HepG2 (cell line): ENCODE results near the gene ARL3. TPM values are rescaled to one million over a fixed set of nuclear protein-coding genes. Genes with fewer than 3 reads are reported as not detected.
A peak's percentile ranks its signal among the peaks of the same experiment; 100 is the strongest.

Experiments used
- ATAC-seq: fragments of 200-7000 bp; cut with Tn5 transposase; 3 replicates; pipeline ENCODE4 v1.9.1; 2020; ENCODE audit warnings: mild to moderate bottlenecking, moderate library complexity
- BruUV-seq: library from RNA; stranded (reverse); fragments of 400-500 nt; replicated peaks from 2 replicates; lab custom pipeline; 2021; lab: Mats Ljungman, UMichigan
- CTCF ChIA-PET: fragments of 300-600 bp; formaldehyde crosslinking; extraction: SDS; loops from one replicate; lab custom pipeline; 2021; ENCODE audit warnings: low total read pairs, inconsistent platforms, low intra/inter-chr PET ratio; lab: Yijun Ruan, JAX
- POLR2A ChIA-PET: fragments of 350-600 bp; sonication (Branson Sonifier 250); formaldehyde crosslinking; loops from one replicate; lab custom pipeline; 2020; ENCODE audit warnings: antibody characterized with exemption, inconsistent platforms; lab: Yijun Ruan, JAX
- DNase-seq: peaks from one replicate; pipeline ENCODE4 v3.0.0-alpha.2; 2015; ENCODE audit warnings: low spot score
- FAIRE-seq: peaks from 3 replicates; lab custom pipeline; 2011; peaks lifted over from hg19 to GRCh38; lab: Jason Lieb, UNC
- H2AFZ ChIP-seq: one replicate; pipeline ENCODE4 v1.6.1; 2011; ENCODE audit warnings: low read length, inconsistent platforms
- H3K27ac ChIP-seq: fragments of 300-600 bp; 3 replicates; pipeline ENCODE4 v1.8.0; 2011; ENCODE audit warnings: mixed run types, mild to moderate bottlenecking, mixed read lengths, low read length, inconsistent platforms; ENCODE audit not compliant: insufficient read depth; ENCODE audit errors: extremely low read length
- H3K27me3 ChIP-seq, 2 experiments: fragments of 200-600 bp in 1 of 2; 2 replicates in 1 of 2; 3 replicates in 1 of 2; pipeline versions ENCODE4 v1.6.0 to v1.8.0; 2011; ENCODE audit warnings: low read length in 2 of 2, mild to moderate bottlenecking in 2 of 2, moderate library complexity in 2 of 2, inconsistent platforms in 1 of 2; ENCODE audit not compliant: insufficient read depth in 2 of 2, control insufficient read depth in 1 of 2
- H3K36me3 ChIP-seq, 2 experiments: fragments of 200-600 bp in 1 of 2; replicated peaks in 1 of 2; 2 replicates in 1 of 2; 3 replicates in 1 of 2; pipeline versions ENCODE4 v1.5.1 to v1.8.0; 2011; ENCODE audit warnings: low read length in 2 of 2, inconsistent platforms in 1 of 2; ENCODE audit not compliant: insufficient read depth in 2 of 2, control insufficient read depth in 1 of 2
- H3K4me1 ChIP-seq: 2 replicates; pipeline ENCODE4 v1.5.1; 2012; ENCODE audit warnings: low read length, inconsistent platforms; ENCODE audit not compliant: insufficient read depth
- H3K4me2 ChIP-seq: 2 replicates; pipeline ENCODE4 v1.6.0; 2011; ENCODE audit warnings: low read depth, low read length, inconsistent platforms
- H3K4me3 ChIP-seq, 3 experiments: fragments of 200-600 bp in 1 of 3; sonication (generic), shearing (Covaris generic) in 1 of 3; replicated peaks in 1 of 3; 2 replicates each; pipeline ENCODE4 v1.5.1; 2011 to 2016; ENCODE audit warnings: low read length in 3 of 3, inconsistent platforms in 2 of 3, low read depth in 2 of 3, mild to moderate bottlenecking in 2 of 3, control low read depth in 1 of 3, mixed read lengths in 1 of 3; ENCODE audit not compliant: insufficient read depth in 1 of 3
- H3K79me2 ChIP-seq: one replicate; pipeline ENCODE4 v1.6.1; 2011; ENCODE audit warnings: low read length, inconsistent platforms; ENCODE audit not compliant: insufficient read depth
- H3K9ac ChIP-seq: 2 replicates; pipeline ENCODE4 v1.6.0; 2011; ENCODE audit warnings: mild to moderate bottlenecking, low read depth, low read length, inconsistent platforms; ENCODE audit not compliant: insufficient read depth
- H3K9me3 ChIP-seq: 2 replicates; pipeline ENCODE4 v1.5.1; 2012; ENCODE audit warnings: mild to moderate bottlenecking, low read length
- H4K20me1 ChIP-seq: 2 replicates; pipeline ENCODE4 v1.6.0; 2011; ENCODE audit warnings: inconsistent platforms, mild to moderate bottlenecking, low read length, moderate library complexity; ENCODE audit not compliant: insufficient read depth
- EP300 ChIP-seq, 3 experiments: sonication (generic) in 1 of 3; formaldehyde crosslinking in 1 of 3; IDR thresholded peaks; 2 replicates each; pipeline versions ENCODE4 v1.5.1 to v1.6.1; 2011 to 2020; ENCODE audit warnings: low read depth in 2 of 3, low read length in 2 of 3, borderline replicate concordance in 1 of 3, improper control_type of control experiment in 1 of 3, mild to moderate bottlenecking in 1 of 3, missing genetic modification reagents in 1 of 3, moderate library complexity in 1 of 3
- FOXA3 ChIP-seq: IDR thresholded peaks from 2 replicates; pipeline ENCODE4 v1.6.1; 2016; ENCODE audit warnings: missing genetic modification reagents, missing compliant biosample characterization
- JUNB ChIP-seq: sonication (generic); formaldehyde crosslinking; IDR thresholded peaks from 2 replicates; pipeline ENCODE4 v1.8.0; 2022; ENCODE audit warnings: missing genetic modification reagents, mild to moderate bottlenecking, borderline replicate concordance
- KDM1A ChIP-seq: IDR thresholded peaks from 2 replicates; pipeline ENCODE4 v1.6.1; 2016; ENCODE audit warnings: missing compliant biosample characterization
- SETDB1 ChIP-seq: sonication (generic); formaldehyde crosslinking; IDR thresholded peaks from 2 replicates; pipeline ENCODE4 v1.5.1; 2020; ENCODE audit warnings: missing genetic modification reagents, mild to moderate bottlenecking, borderline replicate concordance
- SP5 ChIP-seq: IDR thresholded peaks from 2 replicates; pipeline ENCODE4 v1.6.1; 2016; ENCODE audit warnings: low read depth, borderline replicate concordance
- TAF15 ChIP-seq: fragments of 200-400 bp; formaldehyde crosslinking; IDR thresholded peaks from one replicate; pipeline ENCODE4 v1.6.1; 2018; ENCODE audit warnings: mild to moderate bottlenecking, low read depth, low read length; ENCODE audit not compliant: poor library complexity, severe bottlenecking
- ZFP1 ChIP-seq: IDR thresholded peaks from 2 replicates; pipeline ENCODE4 v1.6.1; 2016
- WGBS: methylation state at CpG from one replicate; pipeline ENCODE4 v1.1.6; 2017; ENCODE audit warnings: low lambda C conversion rate; 5-methylcytosine and 5-hydroxymethylcytosine counted together
- in situ Hi-C: cut with HindIII; loops from 2 replicates; pipeline ENCODE4 v1.10.0; 2017; ENCODE audit warnings: low pct_unique_long_range_greater_than_20kb; ENCODE audit not compliant: extremely low pct_ligation_motif_present
- intact Hi-C: fragments of 100-400 bp; cut with micrococcal nuclease; formaldehyde crosslinking; loops from one replicate; pipeline ENCODE4 v1.10.0; 2022; ENCODE audit not compliant: unreplicated experiment
- polyA plus RNA-seq, 8 experiments: library from polyadenylated mRNA; depleted of rRNA in 3 of 8; stranded (reverse) in 7 of 8; unstranded in 1 of 8; fragments of >200 nt; fragmentation: Illumina TruSeq in 4 of 8; extraction: Trizol in 4 of 8; gene quantifications; 2 replicates each; pipeline versions ENCODE4 v1.2.1 to v1.2.3, GENCODE V29; 2011 to 2016; ENCODE audit warnings: low read depth in 4 of 8, missing spikeins in 1 of 8, mixed read lengths in 1 of 8; ENCODE audit not compliant: insufficient read depth in 1 of 8
- total RNA-seq, 5 experiments: library from RNA; depleted of rRNA; stranded (reverse); fragments of >200 nt; fragmentation: Illumina TruSeq; extraction: Trizol; gene quantifications; 2 replicates each; pipeline ENCODE4 v1.2.3, GENCODE V29; 2016; ENCODE audit warnings: low read depth in 1 of 5
- TF ChIP-seq, protein P1 (sequence below): sonication (generic); formaldehyde crosslinking; IDR thresholded peaks from 2 replicates; pipeline ENCODE4 v1.5.0; 2020; ENCODE audit warnings: mild to moderate bottlenecking, low read depth, missing genetic modification reagents, borderline replicate concordance
- TF ChIP-seq, protein P2 (sequence below): sonication (generic); formaldehyde crosslinking; conservative IDR thresholded peaks from 2 replicates; pipeline ENCODE4 v1.8.1; 2023; ENCODE audit warnings: missing genetic modification reagents
- TF ChIP-seq, protein P3 (sequence below): sonication (generic); formaldehyde crosslinking; IDR thresholded peaks from 2 replicates; pipeline ENCODE4 v1.8.1; 2022; ENCODE audit warnings: low read depth, mild to moderate bottlenecking, missing genetic modification reagents

The ARL3 gene
- total and polyA plus RNA-seq, 2 of the 13 experiments (the other 11 are each of a cell fraction or from before 2014, with no cell fraction given): 5.2 to 6.6 TPM

DNA sequence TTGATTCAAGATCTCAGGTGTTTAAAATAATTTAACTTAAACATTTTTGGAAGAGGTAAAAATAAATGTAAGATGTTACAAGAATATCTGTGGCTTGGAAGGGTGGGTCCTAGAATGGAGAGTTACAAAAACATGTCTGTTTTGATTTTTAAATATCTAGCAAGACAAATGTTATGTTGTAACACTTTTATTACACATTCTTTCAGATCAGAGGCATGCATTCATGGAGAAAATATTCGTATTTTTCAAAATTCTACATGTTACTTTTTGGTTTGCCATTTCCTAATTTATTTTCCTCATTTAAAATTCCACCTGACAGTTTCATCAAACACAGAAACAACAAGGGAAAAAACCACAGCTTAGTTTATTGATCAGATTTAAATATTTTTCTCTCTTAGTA, 39.5 kb upstream of the ARL3 start:
- Histone ChIP-seq H3K27me3 (no peaks in the 10 kb centered on the region), H3K4me2 (no peak overlapping the region), H3K4me1 (peaks cover 31% of the 10 kb centered on the region), H3K79me2 (peaks cover 5% of the 10 kb centered on the region), H3K36me3 (no peaks in the 10 kb centered on the region), H2AFZ (no peak overlapping the region), H3K9ac (no peak overlapping the region), H3K27ac (no peak overlapping the region), H3K9me3 (no peaks in the 10 kb centered on the region), H4K20me1 (no peaks in the 10 kb centered on the region), H3K4me3 (no peak overlapping the region)
- ChIA-PET CTCF (interaction anchor here (1.4 kb wide), 1 partner anchor 148 kb away, joined by 4 read pairs; no protein-coding TSS in a partner anchor), POLR2A (interaction anchor here (1.5 to 1.7 kb wide), 2 partner anchors 15 to 60 kb away, joined by 3 to 4 read pairs; no protein-coding TSS in a partner anchor)
- TF ChIP-seq JUNB: no peak
- WGBS: 93% methylated on average over 1 of the region's 1 CpG
- FAIRE-seq (no peak), DNase-seq (no peak), ATAC-seq (no peak)
- in situ Hi-C loops (no loop called here), intact Hi-C loops (loop anchor here (1.0 kb wide), 1 partner anchor 62 kb away; no protein-coding TSS in a partner anchor)
- BruUV-seq: no TSS peak

DNA sequence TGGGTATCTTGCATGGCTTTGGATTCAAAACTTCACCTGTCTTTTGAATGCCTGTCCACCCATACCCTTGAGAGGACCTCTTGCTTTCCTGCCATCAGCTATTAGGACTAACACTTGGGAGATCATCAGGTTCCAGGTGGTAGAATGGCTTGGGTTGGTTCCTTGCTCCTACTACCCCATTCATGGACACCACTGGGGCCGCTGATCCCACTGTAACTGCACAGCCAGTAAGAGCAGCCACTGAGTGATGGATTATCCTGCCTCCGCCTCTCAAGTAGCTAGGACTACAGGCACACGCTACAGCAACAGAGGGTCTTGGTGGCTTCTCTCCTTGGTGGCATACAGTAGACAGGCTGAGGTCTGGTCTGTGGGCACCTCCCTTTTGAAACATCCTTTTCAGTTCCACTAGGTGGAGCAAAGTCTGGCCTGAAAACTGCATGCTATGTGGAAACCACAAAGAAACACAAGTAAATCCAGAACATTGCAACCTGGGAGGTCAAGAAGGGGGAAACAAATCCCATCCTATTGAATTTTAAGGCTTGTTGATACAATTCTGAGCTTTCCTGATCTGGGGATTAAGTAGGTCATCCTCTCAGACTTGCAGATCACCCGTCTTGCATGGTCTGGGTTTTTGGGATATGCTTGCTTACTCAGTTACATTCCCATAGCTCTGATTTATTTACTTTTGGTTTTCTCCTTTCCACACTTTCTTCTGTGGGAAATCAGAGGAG, 38.9 kb upstream of the ARL3 start:
- ATAC-seq (peak; percentile 96), FAIRE-seq (peak; percentile 83), DNase-seq (peak; percentile 63)
- H3K27me3 ChIP-seq: no peaks in the 10 kb centered on the region
- H3K9ac ChIP-seq: no peak overlapping the region
- no peaks in the 10 kb centered on the region for H3K36me3 ChIP-seq
- 85% methylated on average over 4 of the region's 4 CpGs for WGBS
- H4K20me1 ChIP-seq: no peaks in the 10 kb centered on the region
- no peak overlapping the region for H3K4me3 ChIP-seq
- POLR2A ChIA-PET: interaction anchor here (1.5 to 1.7 kb wide), 2 partner anchors 16 to 61 kb away, joined by 3 to 4 read pairs; no protein-coding TSS in a partner anchor
- no TSS peak for BruUV-seq
- no peak overlapping the region for H3K4me2 ChIP-seq
- no peak overlapping the region for H2AFZ ChIP-seq
- CTCF ChIA-PET: interaction anchor here (1.4 kb wide), 1 partner anchor 149 kb away, joined by 4 read pairs; no protein-coding TSS in a partner anchor
- in situ Hi-C loops (no loop called here), intact Hi-C loops (loop anchor here (1.0 kb wide), 1 partner anchor 62 kb away; no protein-coding TSS in a partner anchor)
- H3K4me1 ChIP-seq: peaks cover 31% of the 10 kb centered on the region
- H3K9me3 ChIP-seq: no peaks in the 10 kb centered on the region
- peaks cover 6% of the 10 kb centered on the region for H3K79me2 ChIP-seq
- no peak overlapping the region for H3K27ac ChIP-seq
- TF ChIP-seq, protein P1, sequence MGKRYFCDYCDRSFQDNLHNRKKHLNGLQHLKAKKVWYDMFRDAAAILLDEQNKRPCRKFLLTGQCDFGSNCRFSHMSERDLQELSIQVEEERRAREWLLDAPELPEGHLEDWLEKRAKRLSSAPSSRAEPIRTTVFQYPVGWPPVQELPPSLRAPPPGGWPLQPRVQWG (CRISPR knock-in tag): no peak
- TF ChIP-seq SP5 (CRISPR knock-in tag) (no peak), SETDB1 (CRISPR knock-in tag) (no peak), ZFP1 (CRISPR knock-in tag) (no peak), EP300 (IDR thresholded peaks at IDR 0.05; ENCODE audit: low read depth in 2 of 2, low read length in 2 of 2) (no peak), EP300 (CRISPR knock-in tag; IDR thresholded peaks at IDR 0.05; ENCODE audit: borderline replicate concordance) (no peak), FOXA3 (CRISPR knock-in tag) (peak; percentile 21; the same call in 1 of the 2 replicates), KDM1A (CRISPR knock-in tag) (no peak), TAF15 (no peak)
- TF ChIP-seq, protein P2, sequence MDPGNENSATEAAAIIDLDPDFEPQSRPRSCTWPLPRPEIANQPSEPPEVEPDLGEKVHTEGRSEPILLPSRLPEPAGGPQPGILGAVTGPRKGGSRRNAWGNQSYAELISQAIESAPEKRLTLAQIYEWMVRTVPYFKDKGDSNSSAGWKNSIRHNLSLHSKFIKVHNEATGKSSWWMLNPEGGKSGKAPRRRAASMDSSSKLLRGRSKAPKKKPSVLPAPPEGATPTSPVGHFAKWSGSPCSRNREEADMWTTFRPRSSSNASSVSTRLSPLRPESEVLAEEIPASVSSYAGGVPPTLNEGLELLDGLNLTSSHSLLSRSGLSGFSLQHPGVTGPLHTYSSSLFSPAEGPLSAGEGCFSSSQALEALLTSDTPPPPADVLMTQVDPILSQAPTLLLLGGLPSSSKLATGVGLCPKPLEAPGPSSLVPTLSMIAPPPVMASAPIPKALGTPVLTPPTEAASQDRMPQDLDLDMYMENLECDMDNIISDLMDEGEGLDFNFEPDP (CRISPR knock-in tag): no peak
- TF ChIP-seq, protein P3, sequence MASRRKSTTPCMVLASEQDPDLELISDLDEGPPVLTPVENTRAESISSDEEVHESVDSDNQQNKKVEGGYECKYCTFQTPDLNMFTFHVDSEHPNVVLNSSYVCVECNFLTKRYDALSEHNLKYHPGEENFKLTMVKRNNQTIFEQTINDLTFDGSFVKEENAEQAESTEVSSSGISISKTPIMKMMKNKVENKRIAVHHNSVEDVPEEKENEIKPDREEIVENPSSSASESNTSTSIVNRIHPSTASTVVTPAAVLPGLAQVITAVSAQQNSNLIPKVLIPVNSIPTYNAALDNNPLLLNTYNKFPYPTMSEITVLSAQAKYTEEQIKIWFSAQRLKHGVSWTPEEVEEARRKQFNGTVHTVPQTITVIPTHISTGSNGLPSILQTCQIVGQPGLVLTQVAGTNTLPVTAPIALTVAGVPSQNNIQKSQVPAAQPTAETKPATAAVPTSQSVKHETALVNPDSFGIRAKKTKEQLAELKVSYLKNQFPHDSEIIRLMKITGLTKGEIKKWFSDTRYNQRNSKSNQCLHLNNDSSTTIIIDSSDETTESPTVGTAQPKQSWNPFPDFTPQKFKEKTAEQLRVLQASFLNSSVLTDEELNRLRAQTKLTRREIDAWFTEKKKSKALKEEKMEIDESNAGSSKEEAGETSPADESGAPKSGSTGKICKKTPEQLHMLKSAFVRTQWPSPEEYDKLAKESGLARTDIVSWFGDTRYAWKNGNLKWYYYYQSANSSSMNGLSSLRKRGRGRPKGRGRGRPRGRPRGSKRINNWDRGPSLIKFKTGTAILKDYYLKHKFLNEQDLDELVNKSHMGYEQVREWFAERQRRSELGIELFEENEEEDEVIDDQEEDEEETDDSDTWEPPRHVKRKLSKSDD (CRISPR knock-in tag): no peak
